Keratinocyte (primary cell): Measurements from ENCODE around the gene AGPS. TPM values are rescaled to one million over a fixed set of nuclear protein-coding genes. Genes with fewer than 3 reads are reported as not detected.

Experiments
- DNase-seq: peaks from one replicate; pipeline ENCODE4 v3.0.0-alpha.2; 2011; ENCODE audit warnings: low read depth, missing footprints, low spot score
- FAIRE-seq: peaks from 2 replicates; lab custom pipeline; 2011; peaks lifted over from hg19 to GRCh38; lab: Jason Lieb, UNC
- H2AFZ ChIP-seq: 2 replicates; pipeline ENCODE4 v1.6.0; 2012; ENCODE audit warnings: low read length, control low read depth, inconsistent platforms; ENCODE audit not compliant: control insufficient read depth
- H3K27ac ChIP-seq: 2 replicates; pipeline ENCODE4 v1.5.1; 2011; ENCODE audit warnings: low read length; ENCODE audit not compliant: control insufficient read depth, insufficient read depth
- H3K27me3 ChIP-seq: 3 replicates; pipeline ENCODE4 v1.6.0; 2011; ENCODE audit warnings: low read length; ENCODE audit not compliant: control insufficient read depth, insufficient read depth; ENCODE audit errors: extremely low read depth
- H3K36me3 ChIP-seq, 2 experiments: 2 replicates in 1 of 2; 3 replicates in 1 of 2; pipeline ENCODE4 v1.5.1; 2011; ENCODE audit warnings: low read length in 2 of 2, mild to moderate bottlenecking in 1 of 2; ENCODE audit not compliant: control insufficient read depth in 2 of 2, insufficient read depth in 2 of 2; ENCODE audit errors: extremely low read depth in 1 of 2
- H3K4me1 ChIP-seq: 3 replicates; pipeline ENCODE4 v1.5.1; 2011; ENCODE audit warnings: low read length; ENCODE audit not compliant: control insufficient read depth, insufficient read depth; ENCODE audit errors: extremely low read depth
- H3K4me2 ChIP-seq: 3 replicates; pipeline ENCODE4 v1.6.0; 2011; ENCODE audit warnings: low read depth, low read length; ENCODE audit not compliant: control insufficient read depth, insufficient read depth; ENCODE audit errors: extremely low read depth
- H3K4me3 ChIP-seq, 3 experiments: fragments of 200-600 bp in 1 of 3; sonication (generic) in 1 of 3; 2 replicates in 2 of 3; 3 replicates in 1 of 3; pipeline ENCODE4 v1.5.1; 2011 to 2016; ENCODE audit warnings: low read length in 3 of 3, mild to moderate bottlenecking in 3 of 3, control low read depth in 2 of 3, inconsistent platforms in 1 of 3, low read depth in 1 of 3, mixed read lengths in 1 of 3, mixed run types in 1 of 3, moderate library complexity in 1 of 3; ENCODE audit not compliant: control insufficient read depth in 2 of 3, insufficient read depth in 2 of 3; ENCODE audit errors: extremely low read depth in 1 of 3
- H3K79me2 ChIP-seq: 2 replicates; pipeline ENCODE4 v1.6.0; 2012; ENCODE audit warnings: low read length; ENCODE audit not compliant: control insufficient read depth, insufficient read depth
- H3K9ac ChIP-seq: 3 replicates; pipeline ENCODE4 v1.6.0; 2011; ENCODE audit warnings: low read length; ENCODE audit not compliant: control insufficient read depth, insufficient read depth; ENCODE audit errors: extremely low read depth
- H3K9me1 ChIP-seq: 3 replicates; pipeline ENCODE4 v1.6.0; 2011; ENCODE audit warnings: low read length; ENCODE audit not compliant: control insufficient read depth, insufficient read depth; ENCODE audit errors: extremely low read depth
- H3K9me3 ChIP-seq: 2 replicates; pipeline ENCODE4 v1.5.1; 2012; ENCODE audit warnings: low read depth, low read length; ENCODE audit not compliant: control insufficient read depth
- H4K20me1 ChIP-seq: 3 replicates; pipeline ENCODE4 v1.6.0; 2011; ENCODE audit warnings: low read length; ENCODE audit not compliant: control insufficient read depth, insufficient read depth; ENCODE audit errors: extremely low read depth
- CTCF ChIP-seq, 3 experiments: IDR thresholded peaks in 1 of 3; conservative IDR thresholded peaks in 1 of 3; optimal IDR thresholded peaks in 1 of 3; 2 replicates in 2 of 3; 3 replicates in 1 of 3; pipeline versions ENCODE3 to v1.5.1; 2011; ENCODE audit warnings: low read length in 3 of 3, mild to moderate bottlenecking in 3 of 3, moderate library complexity in 2 of 3, control low read depth in 1 of 3, inconsistent platforms in 1 of 3; ENCODE audit not compliant: insufficient read depth in 2 of 3; ENCODE audit errors: extremely low read depth in 1 of 3
- EZH2 ChIP-seq: IDR thresholded peaks from one replicate; pipeline ENCODE4 v1.6.1; 2012; ENCODE audit warnings: inconsistent platforms, mild to moderate bottlenecking, low read length, moderate library complexity
- dilution Hi-C: fragments of 300-500 bp; cut with MboI; formaldehyde crosslinking; loops from one replicate; pipeline ENCODE4 v1.7.0; 2020; ENCODE audit warnings: low sequenced_read_pairs; ENCODE audit not compliant: extremely low pct_ligation_motif_present
- polyA plus RNA-seq, 5 experiments: library from polyadenylated mRNA; depleted of rRNA in 3 of 5; stranded (reverse) in 3 of 5; stranded (forward) in 1 of 5; unstranded in 1 of 5; fragments of >200 nt; gene quantifications; 1 replicate in 1 of 5; 2 replicates in 3 of 5; 3 replicates in 1 of 5; pipeline versions ENCODE4 v1.2.1 to v1.2.3, GENCODE V29; 2011 to 2012; ENCODE audit warnings: missing spikeins in 2 of 5, low read depth in 1 of 5, low replicate concordance in 1 of 5

AGPS gene
- polyA plus RNA-seq, 1 donor (not counting 4 experiments of a cell fraction or from before 2014, with no cell fraction given) = 28.0 TPM

- TF ChIP-seq CTCF (optimal IDR thresholded peaks at IDR 0.05 in 1 of 3, IDR thresholded peaks at IDR 0.05 in 1 of 3, conservative IDR thresholded peaks at IDR 0.05 in 1 of 3; ENCODE audit: extremely low read depth in 1 of 3, insufficient read depth in 2 of 3, low read length in 3 of 3) (no peak), EZH2 (no peak)
- no peaks in the 10 kb centered on the region for H3K36me3 ChIP-seq
- no peaks in the 10 kb centered on the region for H3K27me3 ChIP-seq
- no peaks in the 10 kb centered on the region for H4K20me1 ChIP-seq
- dilution Hi-C loops = no loop called here
- H3K27ac ChIP-seq = no peak overlapping the region
- peaks cover 14% of the 10 kb centered on the region for H3K4me1 ChIP-seq
- H3K9me3 ChIP-seq = no peaks in the 10 kb centered on the region
- FAIRE-seq (no peak), DNase-seq (no peak)
- H3K9me1 ChIP-seq = no peaks in the 10 kb centered on the region
- peaks cover 64% of the 10 kb centered on the region for H3K79me2 ChIP-seq
- peak overlapping the region; percentile 22 for H3K4me2 ChIP-seq
- H3K9ac ChIP-seq = no peak overlapping the region
- peak overlapping the region; percentile 25 for H2AFZ ChIP-seq
- no peak overlapping the region for H3K4me3 ChIP-seq
Observed at GRCh38 chr2:177403838-177404237, 11.3 kb downstream of the AGPS start.

- peak; percentile 48 for FAIRE-seq
- Histone ChIP-seq H4K20me1 (no peaks in the 10 kb centered on the region), H3K4me3 (no peak overlapping the region), H3K9ac (no peak overlapping the region), H3K27ac (no peak overlapping the region), H3K9me1 (no peaks in the 10 kb centered on the region), H3K4me2 (peak overlapping the region; percentile 22), H3K27me3 (no peaks in the 10 kb centered on the region), H3K9me3 (no peaks in the 10 kb centered on the region), H3K79me2 (peaks cover 60% of the 10 kb centered on the region), H3K4me1 (peaks cover 14% of the 10 kb centered on the region), H2AFZ (no peak overlapping the region), H3K36me3 (no peaks in the 10 kb centered on the region)
- dilution Hi-C loops = no loop called here
- TF ChIP-seq CTCF (optimal IDR thresholded peaks at IDR 0.05 in 1 of 3, IDR thresholded peaks at IDR 0.05 in 1 of 3, conservative IDR thresholded peaks at IDR 0.05 in 1 of 3; ENCODE audit: extremely low read depth in 1 of 3, insufficient read depth in 2 of 3, low read length in 3 of 3) (no peak), EZH2 (no peak)
- DNase-seq = no peak
Observed at GRCh38 chr2:177404243-177404642, 11.7 kb downstream of the AGPS start.
